ENCODE data around the gene DCXR.

- TF ChIP-seq CTCF (IDR thresholded peaks at IDR 0.05) (no peak), POLR2AphosphoS5 (IDR thresholded peaks at IDR 0.05) (no peak), POLR2A (IDR thresholded peaks at IDR 0.05; ENCODE audit: low read depth) (no peak)
These were observed 15.2 kb upstream of the DCXR start for GRCh38 chr17:82052638-82053059.
